COLO668 (cell line): ENCODE data around the gene CD22.

Experiments used
- DNase-seq: peaks from one replicate; lab custom pipeline; 2025; ENCODE audit not compliant: unreplicated experiment; lab: John Stamatoyannopoulos, UW

Gene CD22

GRCh38 chr19:35340431-35340830, 11.4 kb downstream of the CD22 start:
- no peak for DNase-seq

GRCh38 chr19:35341006-35341405, 12.0 kb downstream of the CD22 start:
- DNase-seq, result no peak

- no peak for DNase-seq
Observed at GRCh38 chr19:35341565-35342225, 12.7 kb downstream of the CD22 start.

GRCh38 chr19:35342430-35342829, 13.4 kb downstream of the CD22 start:
- DNase-seq, result no peak

- DNase-seq, result no peak
Observed at GRCh38 chr19:35344511-35345031, 15.6 kb downstream of the CD22 start.

GRCh38 chr19:35345671-35346111, 16.7 kb downstream of the CD22 start:
- DNase-seq, result no peak

GRCh38 chr19:35346193-35347052, 17.4 kb downstream of the CD22 start:
- DNase-seq, result no peak

GRCh38 chr19:35347171-35347929, 18.4 kb downstream of the CD22 start, which contains the start of gene FFAR1:
Gene FFAR1, plus strand, starts transcription at chr19:35347902. Its CDS starts 3,650 bp downstream, at chr19:35351552.
- DNase-seq, result no peak

GRCh38 chr19:35347930-35348298, 18.9 kb downstream of the CD22 start:
- DNase-seq, result no peak

- DNase-seq, result peak; percentile 63
Observed at GRCh38 chr19:35348911-35349611, 20.1 kb downstream of the CD22 start.

- DNase-seq, result no peak
Observed at GRCh38 chr19:35349614-35350521, 20.9 kb downstream of the CD22 start.

GRCh38 chr19:35350591-35350990, 21.6 kb downstream of the CD22 start:
- no peak for DNase-seq

GRCh38 chr19:35351411-35352176, 22.6 kb downstream of the CD22 start:
- no peak for DNase-seq

- no peak for DNase-seq
Observed at GRCh38 chr19:35352177-35352447, 23.1 kb downstream of the CD22 start.

- peak; percentile 64 for DNase-seq
Observed at GRCh38 chr19:35352448-35353304, 23.7 kb downstream of the CD22 start.

GRCh38 chr19:35353635-35354034, 24.6 kb downstream of the CD22 start:
- DNase-seq, result no peak

- DNase-seq, result no peak
Observed at GRCh38 chr19:35354898-35355297, 25.9 kb downstream of the CD22 start.

- no peak for DNase-seq
Observed at GRCh38 chr19:35355791-35356460, 26.9 kb downstream of the CD22 start.
